Spleen (tissue), 11 donors: ENCODE results near the gene COL23A1. TPM values are rescaled to one million over a fixed set of nuclear protein-coding genes. Genes with fewer than 3 reads are reported as not detected.

Source experiments
- DNase-seq: peaks from one replicate; pipeline ENCODE4 v3.0.0-alpha.2; 2020
- H3K27ac ChIP-seq, 8 donors: fragments of 200-600 bp; sonication (generic) in 7 of 8; 1 replicate in 4 of 8; 2 replicates in 4 of 8; pipeline versions ENCODE4 v1.5.0 to v1.8.0; 2016 to 2021; ENCODE audit warnings: inconsistent platforms in 4 of 8, mild to moderate bottlenecking in 4 of 8, moderate library complexity in 1 of 8
- H3K27me3 ChIP-seq, 7 donors: fragments of 200-600 bp; sonication (generic) in 6 of 7; replicated peaks in 1 of 7; 1 replicate in 4 of 7; 2 replicates in 3 of 7; pipeline versions ENCODE4 v1.5.0 to v1.8.0; 2016 to 2021; ENCODE audit warnings: inconsistent platforms in 3 of 7, mild to moderate bottlenecking in 1 of 7
- H3K36me3 ChIP-seq, 6 donors: fragments of 200-600 bp; sonication (generic) in 5 of 6; 1 replicate in 4 of 6; 2 replicates in 2 of 6; pipeline versions ENCODE4 v1.5.0 to v1.8.0; 2016 to 2021; ENCODE audit warnings: inconsistent platforms in 2 of 6
- H3K4me1 ChIP-seq, 6 donors: fragments of 200-600 bp; sonication (generic) in 5 of 6; 1 replicate in 3 of 6; 2 replicates in 3 of 6; pipeline versions ENCODE4 v1.5.0 to v1.8.0; 2016 to 2021; ENCODE audit warnings: inconsistent platforms in 3 of 6
- H3K4me3 ChIP-seq, 8 donors: fragments of 200-600 bp; sonication (generic) in 7 of 8; 1 replicate in 4 of 8; 2 replicates in 4 of 8; pipeline versions ENCODE4 v1.5.0 to v1.8.0; 2016 to 2021; ENCODE audit warnings: inconsistent platforms in 4 of 8, mild to moderate bottlenecking in 4 of 8, moderate library complexity in 2 of 8
- H3K9me3 ChIP-seq, 8 donors: fragments of 200-600 bp; sonication (generic) in 7 of 8; 1 replicate in 4 of 8; 2 replicates in 4 of 8; pipeline versions ENCODE4 v1.5.0 to v1.8.0; 2016 to 2021; ENCODE audit warnings: inconsistent platforms in 4 of 8
- CTCF ChIP-seq, 11 experiments: fragments of 200-600 bp in 7 of 11; fragments of 450-650 bp in 4 of 11; sonication (generic) in 4 of 11; IDR thresholded peaks in 8 of 11; conservative IDR thresholded peaks in 3 of 11; 1 replicate in 7 of 11; 2 replicates in 4 of 11; pipeline versions ENCODE4 v1.4.0 to v1.8.0; 2016 to 2021; ENCODE audit warnings: antibody characterized with exemption in 11 of 11, inconsistent platforms in 4 of 11, mild to moderate bottlenecking in 1 of 11
- POLR2A ChIP-seq, 3 donors: fragments of 450-650 bp; IDR thresholded peaks; one replicate each; pipeline ENCODE4 v1.5.1; 2017; ENCODE audit warnings: antibody characterized with exemption in 3 of 3, mild to moderate bottlenecking in 1 of 3
- POLR2AphosphoS5 ChIP-seq, 3 donors: sonication (generic); formaldehyde crosslinking; IDR thresholded peaks; one replicate each; pipeline ENCODE4 v1.5.1; 2017; ENCODE audit warnings: antibody characterized with exemption in 3 of 3
- WGBS, 5 donors: extraction: QIAGEN DNeasy Blood & Tissue Kit in 3 of 5; methylation state at CpG; one replicate each; pipeline versions ENCODE4 v1.1.5 to v1.1.7; 2013 to 2018; 5-methylcytosine and 5-hydroxymethylcytosine counted together
- intact Hi-C: fragments of 100-400 bp; cut with DNase I; formaldehyde crosslinking; loops from one replicate; pipeline ENCODE4 v1.15.0; 2023; ENCODE audit warnings: low total_unique reads
- polyA plus RNA-seq, 3 donors: library from polyadenylated mRNA; stranded (reverse); fragments of 200-250 nt; gene quantifications; one replicate each; pipeline ENCODE4 v1.2.1, GENCODE V29; 2013
- total RNA-seq, 7 donors: library from RNA; depleted of rRNA in 3 of 7; stranded (reverse); fragments of >200 nt in 3 of 7; fragmentation: NEBNext Ultra II Directional in 4 of 7; extraction: Animal tissue kit (Norgen Biotek cat#: 25700) in 4 of 7; gene quantifications; one replicate each; pipeline versions ENCODE4 v1.1.0 to v1.2.1, GENCODE V29; 2016 to 2021
- donor health status: healthy with polysubstance abuse.
- donor health status: DM: no; HTN: no; CAD: no; lungs with moderate emphysema.
- donor health status: DM: no; HTN: no; CAD: no.
- donor health status: Bipolar disorder and iron deficiency.
- donor health status: healthy.
- donor health status: DM: no; HTN: no; CAD: no.
- donor health status: DM: yes; HTN: yes; CAD: no.

Gene COL23A1
- total and polyA plus RNA-seq, 10 donors: 0.63 to 3.8 (median 1.9) TPM

DNA sequence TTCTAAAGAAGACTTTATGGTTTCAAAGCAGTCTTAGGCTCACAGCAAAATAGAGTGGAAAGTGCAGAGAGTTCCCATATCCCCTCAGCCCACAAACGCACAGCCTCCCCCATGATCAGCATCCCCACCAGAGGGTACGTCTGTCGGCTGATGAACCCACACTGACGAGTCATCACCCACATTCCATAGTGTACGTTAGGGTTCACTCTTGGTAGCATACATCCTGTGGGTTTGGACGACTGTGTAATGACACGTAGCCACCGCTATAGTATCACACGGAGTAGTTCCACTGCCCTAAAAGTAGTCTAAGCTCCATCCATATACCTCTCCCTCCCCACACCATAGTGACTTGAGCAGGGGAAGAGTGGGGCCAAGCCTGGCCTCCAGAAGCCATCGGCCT lies 221.9 kb downstream of the COL23A1 start:
- intact Hi-C loops: no loop called here
- no peak overlapping the region for H3K27ac ChIP-seq

GRCh38 chr5:178367736-178368120 lies 222.5 kb downstream of the COL23A1 start:
- H3K27me3 ChIP-seq: peaks cover 0 to 8% (median 0%) of the 10 kb centered on the region in 7 donors
- H3K4me3 ChIP-seq: no peak overlapping the region
- 90 to 92% (median 91%) methylated on average over 12 of the region's 12 CpGs for WGBS, 5 donors
- intact Hi-C loops: no loop called here
- H3K4me1 ChIP-seq: peaks cover 0 to 27% (median 9%) of the 10 kb centered on the region in 6 donors
- peak; percentile 57 for DNase-seq
- no peak overlapping the region for H3K27ac ChIP-seq
- no peaks in the 10 kb centered on the region for H3K36me3 ChIP-seq
- TF ChIP-seq CTCF (IDR thresholded peaks at IDR 0.05 in 8 of 11, conservative IDR thresholded peaks at IDR 0.05 in 3 of 11): no peak
- TF ChIP-seq POLR2AphosphoS5 (IDR thresholded peaks at IDR 0.05): no peak
- no peak for TF ChIP-seq POLR2A (IDR thresholded peaks at IDR 0.05)
- H3K9me3 ChIP-seq: peaks cover 0 to 16% (median 0%) of the 10 kb centered on the region in 8 donors

More for the DNA sequence above, 221.9 kb downstream of the COL23A1 start:
- no peaks in the 10 kb centered on the region for H3K36me3 ChIP-seq
- TF ChIP-seq CTCF (IDR thresholded peaks at IDR 0.05 in 8 of 11, conservative IDR thresholded peaks at IDR 0.05 in 3 of 11) (no peak), POLR2A (IDR thresholded peaks at IDR 0.05) (no peak), POLR2AphosphoS5 (IDR thresholded peaks at IDR 0.05) (no peak)
- peaks cover 0 to 27% (median 9%) of the 10 kb centered on the region in 6 donors for H3K4me1 ChIP-seq
- WGBS, 5 donors: 57 to 71% (median 62%) methylated on average over 10 of the region's 10 CpGs
- peak; percentile 21 for DNase-seq
- H3K9me3 ChIP-seq: peaks cover 0 to 16% (median 0%) of the 10 kb centered on the region in 8 donors
- H3K27me3 ChIP-seq: peaks cover 0 to 12% (median 0%) of the 10 kb centered on the region in 7 donors
- H3K4me3 ChIP-seq: no peak overlapping the region

DNA sequence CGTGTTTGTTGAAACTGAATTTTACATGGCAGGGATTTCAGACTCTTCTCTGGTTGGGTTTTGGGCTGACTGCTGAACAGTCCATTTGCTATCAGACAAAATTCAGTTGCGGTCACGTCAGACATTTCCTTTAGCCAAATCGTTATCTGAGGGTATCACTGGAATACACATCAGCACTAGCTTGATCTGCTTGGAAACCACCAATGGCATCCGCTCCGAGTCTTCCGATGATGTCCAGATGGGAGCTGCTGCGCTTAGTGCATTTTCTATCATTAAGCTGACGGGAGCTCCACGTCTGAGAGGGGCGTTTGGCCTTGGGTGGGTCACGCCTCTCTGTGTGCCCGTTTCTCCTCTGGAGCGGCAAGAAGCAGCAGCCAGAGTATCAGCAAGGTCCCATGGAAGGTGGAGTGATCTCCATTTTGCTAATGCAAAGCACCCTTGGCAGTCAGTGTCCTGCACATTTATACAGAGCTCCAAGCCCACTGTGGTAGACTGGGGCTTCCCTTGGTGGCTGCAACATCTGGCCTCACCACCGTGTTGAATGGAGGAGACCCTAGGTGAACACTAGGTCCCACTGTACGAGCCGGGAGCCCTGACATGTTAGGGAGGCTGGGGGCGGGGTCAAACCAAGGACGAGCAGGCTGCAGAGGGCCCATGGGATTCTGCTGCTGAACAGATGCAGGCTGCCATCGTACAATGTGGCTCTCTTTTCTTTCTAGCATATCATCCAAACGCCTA lies 223.0 kb downstream of the COL23A1 start:
- intact Hi-C loops: no loop called here
- Histone ChIP-seq H3K36me3 (no peaks in the 10 kb centered on the region), H3K4me3 (no peak overlapping the region), H3K27me3 (peaks cover 0 to 9% (median 0%) of the 10 kb centered on the region in 7 donors), H3K27ac (no peak overlapping the region), H3K4me1 (peaks cover 0 to 22% (median 9%) of the 10 kb centered on the region in 6 donors), H3K9me3 (peaks cover 0 to 16% (median 0%) of the 10 kb centered on the region in 8 donors)
- peak; percentile 60 for DNase-seq
- no peak for TF ChIP-seq CTCF (IDR thresholded peaks at IDR 0.05 in 8 of 11, conservative IDR thresholded peaks at IDR 0.05 in 3 of 11)
- TF ChIP-seq POLR2AphosphoS5 (IDR thresholded peaks at IDR 0.05): no peak
- TF ChIP-seq POLR2A (IDR thresholded peaks at IDR 0.05): no peak
- WGBS, 5 donors: 82 to 93% (median 88%) methylated on average over 20 to 21 of the region's 21 CpGs
